Measurements from ENCODE around the gene ADNP2. TPM values are rescaled to one million over a fixed set of nuclear protein-coding genes. Genes with fewer than 3 reads are reported as not detected.

ADNP2 gene
- total and polyA plus RNA-seq, 12 donors: 4.6 to 12.4 (median 10.8) TPM

DNA sequence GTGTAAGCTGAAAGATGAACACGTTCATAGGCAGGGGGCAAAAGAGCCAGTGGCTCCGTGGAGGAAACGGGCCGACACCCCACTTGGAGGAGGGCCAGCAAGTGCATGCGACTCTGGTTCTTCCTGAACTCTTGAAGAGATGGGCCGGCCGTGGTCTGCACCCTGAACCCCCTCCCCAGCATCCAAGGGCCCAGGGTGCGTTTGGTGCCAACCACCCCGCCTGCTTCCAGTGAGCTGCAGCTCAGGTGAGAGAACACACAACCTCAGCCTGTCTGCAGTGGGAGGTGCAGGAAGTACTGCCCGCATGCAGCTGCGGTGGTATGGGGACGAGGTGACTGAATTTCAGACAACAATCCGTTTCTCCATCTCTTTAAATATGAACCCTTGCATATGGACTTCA, 58.9 kb downstream of the ADNP2 start:
- H3K36me3 ChIP-seq: no peaks in the 10 kb centered on the region
- H3K4me3 ChIP-seq: no peak overlapping the region
- TF ChIP-seq, protein P1, sequence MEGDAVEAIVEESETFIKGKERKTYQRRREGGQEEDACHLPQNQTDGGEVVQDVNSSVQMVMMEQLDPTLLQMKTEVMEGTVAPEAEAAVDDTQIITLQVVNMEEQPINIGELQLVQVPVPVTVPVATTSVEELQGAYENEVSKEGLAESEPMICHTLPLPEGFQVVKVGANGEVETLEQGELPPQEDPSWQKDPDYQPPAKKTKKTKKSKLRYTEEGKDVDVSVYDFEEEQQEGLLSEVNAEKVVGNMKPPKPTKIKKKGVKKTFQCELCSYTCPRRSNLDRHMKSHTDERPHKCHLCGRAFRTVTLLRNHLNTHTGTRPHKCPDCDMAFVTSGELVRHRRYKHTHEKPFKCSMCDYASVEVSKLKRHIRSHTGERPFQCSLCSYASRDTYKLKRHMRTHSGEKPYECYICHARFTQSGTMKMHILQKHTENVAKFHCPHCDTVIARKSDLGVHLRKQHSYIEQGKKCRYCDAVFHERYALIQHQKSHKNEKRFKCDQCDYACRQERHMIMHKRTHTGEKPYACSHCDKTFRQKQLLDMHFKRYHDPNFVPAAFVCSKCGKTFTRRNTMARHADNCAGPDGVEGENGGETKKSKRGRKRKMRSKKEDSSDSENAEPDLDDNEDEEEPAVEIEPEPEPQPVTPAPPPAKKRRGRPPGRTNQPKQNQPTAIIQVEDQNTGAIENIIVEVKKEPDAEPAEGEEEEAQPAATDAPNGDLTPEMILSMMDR (IDR thresholded peaks at IDR 0.05): no peak
- DNase-seq (no peak), ATAC-seq (no peak)
- peaks cover 0 to 7% (median 0%) of the 10 kb centered on the region in 7 donors for H3K27me3 ChIP-seq
- intact Hi-C loops (cut with DNase I): no loop called here
- peaks cover 0 to 25% (median 6%) of the 10 kb centered on the region in 11 donors for H3K9me3 ChIP-seq
- H3K27ac ChIP-seq: no peak overlapping the region
- peaks cover 0 to 11% (median 7%) of the 10 kb centered on the region in 9 donors for H3K4me1 ChIP-seq
- 80 to 85% methylated on average over 13 of the region's 13 CpGs for WGBS, 2 donors

DNA sequence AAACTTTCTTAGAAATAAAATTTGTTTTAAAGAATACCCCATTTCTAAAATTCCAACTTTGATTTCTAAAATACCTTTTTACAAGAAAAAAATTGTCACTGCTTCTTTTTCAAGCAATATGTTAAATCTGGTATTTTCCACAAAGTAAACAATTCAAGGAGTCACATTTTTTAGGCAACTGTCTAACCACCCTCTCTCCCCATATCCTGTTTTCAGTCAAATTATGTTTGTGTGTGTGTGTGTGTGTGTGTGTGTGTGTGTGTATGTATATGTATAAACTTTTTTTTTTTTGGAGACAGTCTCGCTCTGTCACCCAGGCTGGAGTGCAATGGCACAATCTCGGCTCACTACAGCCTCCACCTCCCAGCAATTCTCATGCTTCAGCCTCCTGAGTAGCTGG, 59.3 kb downstream of the ADNP2 start:
- no peak overlapping the region for H3K27ac ChIP-seq
- TF ChIP-seq, protein P1 (IDR thresholded peaks at IDR 0.05): no peak
- peaks cover 0 to 11% (median 7%) of the 10 kb centered on the region in 9 donors for H3K4me1 ChIP-seq
- H3K27me3 ChIP-seq: peaks cover 0 to 7% (median 0%) of the 10 kb centered on the region in 7 donors
- peaks cover 0 to 25% (median 6%) of the 10 kb centered on the region in 11 donors for H3K9me3 ChIP-seq
- intact Hi-C loops (cut with DNase I): no loop called here
- no peak overlapping the region for H3K4me3 ChIP-seq
- ATAC-seq: no peak
- H3K36me3 ChIP-seq: no peaks in the 10 kb centered on the region
- 89% methylated on average over 2 of the region's 2 CpGs for WGBS, 2 donors
- DNase-seq: no peak

DNA sequence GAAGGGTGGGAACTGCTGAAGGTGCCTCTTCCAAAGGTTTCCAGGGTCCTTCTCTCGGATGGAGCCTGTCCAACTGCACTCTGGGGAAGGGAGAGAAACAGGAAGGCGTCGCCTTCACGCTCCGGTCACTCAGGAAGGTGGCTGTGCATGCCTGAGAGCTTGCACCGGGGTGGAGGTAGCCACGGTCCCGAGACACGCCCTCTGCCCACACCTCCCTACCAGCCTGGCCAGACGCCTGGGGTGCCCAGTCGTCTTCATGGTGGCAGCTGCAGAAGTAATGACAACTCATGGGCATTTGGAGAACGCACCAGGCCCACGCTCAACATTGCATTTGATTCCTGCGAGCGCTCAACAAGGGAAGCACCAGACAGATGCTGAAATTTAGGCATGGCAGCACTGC, 59.9 kb downstream of the ADNP2 start:
- intact Hi-C loops (cut with DNase I): no loop called here
- no peak overlapping the region for H3K4me3 ChIP-seq
- ATAC-seq (no peak), DNase-seq (no peak)
- peaks cover 0 to 7% (median 0%) of the 10 kb centered on the region in 7 donors for H3K27me3 ChIP-seq
- WGBS, 2 donors: 86 to 89% methylated on average over 15 of the region's 15 CpGs
- peaks cover 0 to 11% (median 7%) of the 10 kb centered on the region in 9 donors for H3K4me1 ChIP-seq
- H3K27ac ChIP-seq: no peak overlapping the region
- H3K36me3 ChIP-seq: no peaks in the 10 kb centered on the region
- TF ChIP-seq, protein P1 (IDR thresholded peaks at IDR 0.05): no peak
- H3K9me3 ChIP-seq: peaks cover 0 to 24% (median 6%) of the 10 kb centered on the region in 11 donors

DNA sequence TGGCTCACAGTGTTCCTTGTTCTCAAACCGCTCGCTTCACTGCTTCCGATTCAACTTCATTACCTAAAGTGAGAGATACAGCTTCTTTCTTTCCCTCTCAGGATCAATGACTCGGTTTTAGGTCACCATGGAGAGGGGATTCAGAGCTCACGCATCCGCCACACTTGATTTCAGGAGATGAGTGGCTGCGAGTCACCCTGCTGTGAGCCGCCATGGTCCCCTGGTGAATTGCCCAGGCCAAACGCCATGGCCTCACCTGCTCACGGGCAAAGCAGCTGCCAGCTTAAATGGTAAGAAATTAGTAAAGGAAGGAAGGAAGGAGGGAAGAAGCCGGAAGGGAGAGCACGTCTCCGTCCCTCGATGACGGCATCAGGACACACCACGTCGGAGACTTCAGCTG, 60.5 kb downstream of the ADNP2 start:
- peaks cover 0 to 11% (median 7%) of the 10 kb centered on the region in 9 donors for H3K4me1 ChIP-seq
- H3K4me3 ChIP-seq: no peak overlapping the region
- H3K27ac ChIP-seq: no peak overlapping the region
- no peak for ATAC-seq
- no peaks in the 10 kb centered on the region for H3K36me3 ChIP-seq
- peaks cover 0 to 7% (median 0%) of the 10 kb centered on the region in 7 donors for H3K27me3 ChIP-seq
- TF ChIP-seq, protein P1 (IDR thresholded peaks at IDR 0.05): no peak
- intact Hi-C loops (cut with DNase I): no loop called here
- WGBS, 2 donors: 87 to 91% methylated on average over 17 of the region's 17 CpGs
- DNase-seq: no peak
- H3K9me3 ChIP-seq: peaks cover 0 to 18% (median 6%) of the 10 kb centered on the region in 11 donors

Data from heart right ventricle (tissue), 16 donors.